HG02763 (cell line): ENCODE results near the gene TMA7B.
"Not testable (repeated sequence)": the region's sequence is repeated elsewhere in the genome, so short reads cannot be mapped to it uniquely, and the experiment has no call there.

Experiments used
- ATAC-seq: cut with Tn5 transposase; IDR thresholded peaks from one replicate; pipeline ENCODE4 v1.9.1; 2021; ENCODE audit warnings: mild to moderate bottlenecking, moderate library complexity; ENCODE audit not compliant: unreplicated experiment

Gene TMA7B

GRCh38 chr22:39979048-39979447, 18.9 kb downstream of the TMA7B start:
- no peak for ATAC-seq

DNA sequence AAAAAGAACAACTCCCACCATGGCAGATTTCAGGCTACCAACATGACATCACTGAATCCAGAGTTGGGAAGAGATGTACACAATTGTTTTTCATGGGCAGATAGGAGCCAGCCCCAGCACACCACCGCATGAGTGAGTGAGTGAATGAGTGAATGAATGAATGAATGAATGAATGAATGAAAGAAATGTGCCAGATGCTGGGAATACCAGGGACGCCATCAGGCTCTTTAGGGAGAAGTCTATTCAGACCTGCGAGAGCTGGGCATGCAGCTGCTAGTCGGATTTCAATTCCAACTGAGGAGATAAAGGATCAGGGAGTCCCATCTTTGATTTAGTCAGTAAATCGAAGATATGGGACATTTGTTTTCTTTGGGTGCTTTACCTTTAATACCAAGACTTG, 19.3 kb downstream of the TMA7B start:
- no peak for ATAC-seq

- ATAC-seq: no peak
Observed at GRCh38 chr22:39980596-39980995, 20.4 kb downstream of the TMA7B start.

- ATAC-seq: no peak
Observed at GRCh38 chr22:39983346-39983745, 23.1 kb downstream of the TMA7B start.

GRCh38 chr22:39984006-39984405, 23.8 kb downstream of the TMA7B start:
- ATAC-seq: no peak

DNA sequence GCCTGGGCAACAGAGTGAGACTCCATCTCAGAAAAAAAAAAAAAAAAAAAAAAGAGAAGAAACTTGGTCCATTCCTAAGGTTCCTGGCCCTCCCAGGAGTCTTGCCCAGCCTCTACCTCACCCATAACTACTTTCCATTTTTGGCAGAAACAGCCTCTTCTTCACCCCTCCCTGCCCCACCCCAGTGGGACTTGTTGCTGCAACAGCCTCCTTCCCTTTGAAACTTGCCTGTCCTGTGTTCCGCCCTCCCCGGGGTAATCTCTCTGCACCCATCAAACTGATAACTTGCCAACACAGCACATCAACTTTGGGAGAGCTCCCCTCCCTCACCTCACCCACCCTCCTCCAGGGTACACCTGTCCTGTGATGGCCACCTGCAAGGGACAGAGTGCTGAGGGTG, 24.5 kb downstream of the TMA7B start:
- ATAC-seq: no peak

DNA sequence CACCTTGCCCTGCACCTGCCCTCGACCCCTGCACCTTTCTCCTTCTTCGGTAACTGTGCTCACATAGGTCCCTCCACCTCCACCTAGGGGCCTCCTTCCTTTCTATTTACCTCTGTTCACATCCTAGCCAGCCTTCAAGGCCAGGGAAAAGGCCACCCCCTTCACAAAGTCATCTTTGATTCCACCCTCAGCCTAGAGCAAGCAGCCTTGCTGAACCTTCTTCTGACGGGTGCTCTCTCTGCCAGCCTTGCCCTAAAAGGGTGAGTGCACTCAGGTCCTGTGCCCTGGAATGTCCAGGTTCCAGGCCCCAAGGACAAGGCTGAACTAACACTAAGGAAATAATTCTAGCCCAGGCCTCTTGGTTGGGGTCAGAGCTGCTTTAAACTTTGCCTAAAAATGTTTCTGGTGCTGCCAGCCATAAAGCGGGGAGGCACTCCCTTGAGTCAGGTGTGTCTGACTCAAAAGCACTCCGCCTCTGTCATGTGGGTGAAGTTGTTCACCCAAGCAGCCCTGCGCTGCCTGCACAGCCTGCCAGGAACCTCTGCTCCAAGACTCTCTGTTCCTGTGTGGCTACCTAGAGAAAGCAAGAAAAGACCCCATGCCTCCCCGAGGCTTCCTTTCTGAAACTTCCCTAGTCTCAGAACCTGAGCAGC, 25.3 kb downstream of the TMA7B start:
- no peak for ATAC-seq

- ATAC-seq: no peak
Observed at GRCh38 chr22:39988386-39989114, 28.4 kb downstream of the TMA7B start.

GRCh38 chr22:39989633-39990032, 29.4 kb downstream of the TMA7B start:
- no peak for ATAC-seq

GRCh38 chr22:39990686-39991085, 30.5 kb downstream of the TMA7B start:
- ATAC-seq: no peak

- ATAC-seq: no peak
Observed at GRCh38 chr22:39991159-39991860, 31.1 kb downstream of the TMA7B start.

GRCh38 chr22:39992088-39992826, 32.1 kb downstream of the TMA7B start:
- no peak for ATAC-seq

DNA sequence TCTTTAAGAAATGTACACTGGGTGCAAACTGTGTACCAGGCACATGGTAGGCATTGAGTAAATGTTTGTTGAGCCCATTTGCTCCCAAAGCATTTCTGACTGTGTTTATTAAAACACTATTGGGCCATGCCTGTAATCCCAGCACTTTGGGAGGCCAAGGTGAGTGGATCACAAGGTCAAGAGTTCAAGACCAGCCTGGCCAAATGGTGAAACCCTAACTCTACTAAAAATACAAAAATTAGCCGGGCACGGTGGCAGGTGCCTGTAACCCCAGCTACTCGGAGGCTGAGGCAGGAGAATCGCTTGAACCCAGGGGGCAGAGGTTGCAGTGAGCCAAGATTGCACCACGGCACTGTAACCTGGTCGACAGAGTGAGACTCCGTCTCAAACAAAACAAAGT, 32.7 kb downstream of the TMA7B start:
- ATAC-seq: not testable (repeated sequence)

- no peak for ATAC-seq
Observed at GRCh38 chr22:39994041-39994565, 33.9 kb downstream of the TMA7B start.

DNA sequence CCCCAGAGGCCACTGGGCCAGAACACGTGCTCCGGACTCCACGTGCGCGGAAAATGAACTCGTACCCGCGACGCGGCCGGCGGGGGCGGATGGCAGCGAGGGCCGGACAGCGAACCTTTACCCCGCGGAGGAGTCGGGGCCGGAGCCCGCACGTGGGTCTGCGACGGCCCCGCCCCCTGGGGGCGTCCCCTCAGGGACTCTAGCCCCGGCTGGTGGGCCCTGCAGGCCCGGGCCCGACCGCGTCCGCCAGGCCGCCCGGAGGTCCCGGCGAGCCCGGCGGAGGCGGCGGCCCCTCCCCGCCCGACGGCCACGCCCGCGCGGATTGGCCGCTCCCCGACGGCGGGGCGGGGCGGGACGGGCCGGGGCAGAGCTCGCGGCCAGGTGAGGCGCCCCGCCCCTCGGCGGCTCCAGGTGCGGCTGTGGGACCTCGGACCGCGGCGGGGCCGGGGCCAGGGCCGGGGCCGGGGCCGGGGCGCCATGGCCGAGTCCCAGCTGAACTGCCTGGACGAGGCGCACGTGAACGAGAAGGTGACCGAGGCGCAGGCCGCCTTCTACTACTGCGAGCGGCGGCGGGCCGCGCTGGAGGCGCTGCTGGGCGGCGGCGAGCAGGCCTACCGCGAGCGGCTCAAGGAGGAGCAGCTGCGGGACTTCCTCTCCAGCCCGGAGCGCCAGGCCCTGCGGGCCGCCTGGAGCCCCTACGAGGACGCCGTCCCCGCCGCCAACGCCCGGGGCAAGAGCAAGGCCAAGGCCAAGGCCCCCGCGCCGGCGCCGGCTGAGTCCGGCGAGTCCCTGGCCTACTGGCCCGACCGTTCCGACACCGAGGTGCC, 34.6 kb downstream of the TMA7B start, which contains the start of gene FAM83F:
Gene FAM83F (plus strand): TSS at position 389 of the 827 bp plus-strand sequence. CDS start 89 bp downstream, at position 478.
- ATAC-seq: no peak

GRCh38 chr22:39995393-39996252, 35.4 kb downstream of the TMA7B start:
- ATAC-seq: no peak

DNA sequence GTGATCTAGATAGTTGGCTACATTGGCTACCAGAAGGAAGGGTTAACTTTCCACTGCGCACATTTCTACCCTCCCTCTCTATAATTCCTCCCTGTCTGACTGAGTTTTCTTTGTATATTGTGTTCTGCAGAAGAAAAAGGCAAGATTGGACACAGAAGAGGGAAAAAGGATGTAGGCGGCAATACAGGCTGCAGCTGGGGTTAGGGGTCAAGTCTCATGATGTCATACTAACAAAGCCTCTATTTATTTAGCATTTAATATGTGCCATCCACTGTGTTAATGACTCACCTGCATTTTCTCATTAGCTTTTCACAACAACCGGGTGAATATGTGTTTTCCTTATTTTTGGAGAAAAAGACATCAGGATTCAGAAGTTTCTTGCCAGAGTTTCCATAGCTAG, 36.5 kb downstream of the TMA7B start:
- ATAC-seq: no peak

- no peak for ATAC-seq
Observed at GRCh38 chr22:39997421-39997820, 37.2 kb downstream of the TMA7B start.
